Retina (tissue), 1 donor: ENCODE data around the gene SIVA1.
"Not testable (repeated sequence)": the region's sequence is repeated elsewhere in the genome, so short reads cannot be mapped to it uniquely, and the experiment has no call there.

Experiments
- DNase-seq: peaks from one replicate; pipeline ENCODE4 v3.0.0-alpha.2; 2016

SIVA1 gene

GRCh38 chr14:104734991-104735779 is 17.8 kb upstream of the SIVA1 start:
- no peak for DNase-seq

- peak; percentile 27 for DNase-seq
Measured at GRCh38 chr14:104735830-104736642, 16.9 kb upstream of the SIVA1 start.

- no peak for DNase-seq
Measured at GRCh38 chr14:104738375-104739019, 14.4 kb upstream of the SIVA1 start.

GRCh38 chr14:104739026-104739425 is 13.9 kb upstream of the SIVA1 start:
- no peak for DNase-seq

- no peak for DNase-seq
Measured at GRCh38 chr14:104739546-104740516, 13.1 kb upstream of the SIVA1 start.

- DNase-seq: no peak
Measured at GRCh38 chr14:104741108-104741802, 11.7 kb upstream of the SIVA1 start.

GRCh38 chr14:104741803-104742251 is 11.1 kb upstream of the SIVA1 start:
- no peak for DNase-seq

GRCh38 chr14:104742586-104743455 is 10.1 kb upstream of the SIVA1 start:
- no peak for DNase-seq

GRCh38 chr14:104743461-104744380 is 9.2 kb upstream of the SIVA1 start:
- DNase-seq: no peak

GRCh38 chr14:104744484-104744883 is 8.5 kb upstream of the SIVA1 start:
- DNase-seq: no peak

GRCh38 chr14:104745431-104745830 is 7.5 kb upstream of the SIVA1 start:
- DNase-seq: no peak

- no peak for DNase-seq
Measured at GRCh38 chr14:104746071-104746545, 6.8 kb upstream of the SIVA1 start.

GRCh38 chr14:104746934-104747481 is 5.9 kb upstream of the SIVA1 start:
- no peak for DNase-seq

GRCh38 chr14:104747876-104748275 is 5.1 kb upstream of the SIVA1 start:
- no peak for DNase-seq

GRCh38 chr14:104749111-104749649 is 3.8 kb upstream of the SIVA1 start:
- DNase-seq: no peak

GRCh38 chr14:104750056-104750752 is 2.7 kb upstream of the SIVA1 start:
- no peak for DNase-seq

- not testable (repeated sequence) for DNase-seq
Measured at GRCh38 chr14:104750753-104751057, 2.2 kb upstream of the SIVA1 start.
